Trophoblast cell (in vitro differentiated cells and primary cell): ENCODE data around the gene LZIC. TPM values are rescaled to one million over a fixed set of nuclear protein-coding genes. Genes with fewer than 3 reads are reported as not detected.

Experiments used
- DNase-seq, 2 donors: peaks; one replicate each; pipeline ENCODE4 v3.0.0-alpha.2; 2016
- H2AFZ ChIP-seq: 2 replicates; pipeline ENCODE4 v1.6.1; 2013; ENCODE audit warnings: low read length, moderate library complexity, mild to moderate bottlenecking; ENCODE audit not compliant: insufficient read depth, poor library complexity
- H2AK5ac ChIP-seq: 2 replicates; pipeline ENCODE4 v1.6.1; 2013; ENCODE audit warnings: mild to moderate bottlenecking, low read length
- H2BK120ac ChIP-seq: 2 replicates; pipeline ENCODE4 v1.6.1; 2013; ENCODE audit warnings: low read length, mild to moderate bottlenecking, moderate library complexity; ENCODE audit not compliant: insufficient read depth, poor library complexity
- H2BK12ac ChIP-seq: 2 replicates; pipeline ENCODE4 v1.6.1; 2013; ENCODE audit warnings: mild to moderate bottlenecking, low read length, moderate library complexity
- H2BK5ac ChIP-seq: 2 replicates; pipeline ENCODE4 v1.6.1; 2013; ENCODE audit warnings: low read length, low read depth, moderate library complexity, mild to moderate bottlenecking; ENCODE audit not compliant: poor library complexity
- H3K14ac ChIP-seq: 2 replicates; pipeline ENCODE4 v1.6.1; 2013; ENCODE audit warnings: mild to moderate bottlenecking, low read length
- H3K18ac ChIP-seq: 2 replicates; pipeline ENCODE4 v1.6.1; 2013; ENCODE audit warnings: mild to moderate bottlenecking, low read length
- H3K23ac ChIP-seq: 2 replicates; pipeline ENCODE4 v1.6.1; 2013; ENCODE audit warnings: low read length
- H3K27ac ChIP-seq: 2 replicates; pipeline ENCODE4 v1.5.1; 2013; ENCODE audit warnings: low read depth, mild to moderate bottlenecking, inconsistent platforms, low read length, moderate library complexity
- H3K27me3 ChIP-seq: 2 replicates; pipeline ENCODE4 v1.6.1; 2013; ENCODE audit warnings: inconsistent platforms, mild to moderate bottlenecking, low read length, moderate library complexity; ENCODE audit not compliant: insufficient read depth
- H3K36me3 ChIP-seq, 2 experiments: 1 replicate in 1 of 2; 2 replicates in 1 of 2; pipeline ENCODE4 v1.6.1; 2013; ENCODE audit warnings: low read length in 2 of 2, mild to moderate bottlenecking in 2 of 2, moderate library complexity in 1 of 2; ENCODE audit not compliant: insufficient read depth in 2 of 2, control insufficient read depth in 1 of 2
- H3K4ac ChIP-seq: 2 replicates; pipeline ENCODE4 v1.6.1; 2013; ENCODE audit warnings: low read depth, mild to moderate bottlenecking, low read length, moderate library complexity
- H3K4me1 ChIP-seq, 2 experiments: 1 replicate in 1 of 2; 2 replicates in 1 of 2; pipeline ENCODE4 v1.6.1; 2013; ENCODE audit warnings: low read length in 2 of 2, mild to moderate bottlenecking in 2 of 2, moderate library complexity in 1 of 2; ENCODE audit not compliant: insufficient read depth in 2 of 2, control insufficient read depth in 1 of 2
- H3K4me2 ChIP-seq: 2 replicates; pipeline ENCODE4 v1.6.1; 2013; ENCODE audit warnings: inconsistent platforms, mild to moderate bottlenecking, low read length, moderate library complexity
- H3K4me3 ChIP-seq: 2 replicates; pipeline ENCODE4 v1.5.1; 2013; ENCODE audit warnings: mild to moderate bottlenecking, low read depth, low read length, inconsistent platforms
- H3K79me1 ChIP-seq: one replicate; pipeline ENCODE4 v1.6.1; 2013; ENCODE audit warnings: low read length
- H3K79me2 ChIP-seq: 2 replicates; pipeline ENCODE4 v1.6.1; 2013; ENCODE audit warnings: low read length, mild to moderate bottlenecking; ENCODE audit not compliant: control insufficient read depth, insufficient read depth, poor library complexity
- H3K9ac ChIP-seq: 2 replicates; pipeline ENCODE4 v1.6.1; 2013; ENCODE audit warnings: mild to moderate bottlenecking, low read length
- H3K9me3 ChIP-seq: 2 replicates; pipeline ENCODE4 v1.6.1; 2013; ENCODE audit warnings: low read depth, mild to moderate bottlenecking, control low read depth, inconsistent platforms, low read length; ENCODE audit not compliant: insufficient read depth
- H4K12ac ChIP-seq: 2 replicates; pipeline ENCODE4 v1.6.1; 2013; ENCODE audit warnings: low read depth, mild to moderate bottlenecking, low read length, moderate library complexity
- H4K8ac ChIP-seq: 2 replicates; pipeline ENCODE4 v1.6.1; 2013; ENCODE audit warnings: low read depth, mild to moderate bottlenecking, low read length, moderate library complexity
- H4K91ac ChIP-seq: one replicate; pipeline ENCODE4 v1.6.1; 2013; ENCODE audit warnings: low read depth, mild to moderate bottlenecking, low read length, moderate library complexity
- WGBS: extraction: QIAGEN DNeasy Blood & Tissue Kit; methylation state at CpG from one replicate; pipeline ENCODE4 v1.1.7; 2013; ENCODE audit warnings: missing lambda C conversion rate; ENCODE audit not compliant: insufficient read length, insufficient coverage; ENCODE audit errors: extremely low coverage; 5-methylcytosine and 5-hydroxymethylcytosine counted together
- polyA plus RNA-seq: library from polyadenylated mRNA; stranded (reverse); fragments of 200-250 nt; gene quantifications from 2 replicates; pipeline ENCODE4 v1.2.3, GENCODE V29; 2013

The LZIC gene
- 20.1 and 20.9 TPM in 2 replicates for polyA plus RNA-seq

GRCh38 chr1:9942939-9943788, at the start of gene LZIC, which contains the start of gene NMNAT1:
LZIC (minus strand) TSS chr1:9943391; CDS start chr1:9936619, 6,772 bp downstream.
NMNAT1 (plus strand) TSS chr1:9943475; CDS start chr1:9972074, 28,599 bp downstream.
- no peak within 1 kb of the TSS for H2AK5ac ChIP-seq
- H3K23ac ChIP-seq = no peak within 1 kb of the TSS
- H2BK5ac ChIP-seq = peak within 1 kb of the TSS; percentile 65
- peaks cover 3% of the 10 kb centered on the region for H3K79me1 ChIP-seq
- no peaks in the 10 kb centered on the region for H3K9me3 ChIP-seq
- H3K4me3 ChIP-seq = peak within 1 kb of the TSS; percentile 80
- H4K12ac ChIP-seq = peak within 1 kb of the TSS; percentile 76
- peak within 1 kb of the TSS; percentile 60 for H3K4ac ChIP-seq
- peaks cover 2 to 6% of the 10 kb centered on the region in 2 experiments for H3K36me3 ChIP-seq
- H3K4me2 ChIP-seq = peak within 1 kb of the TSS; percentile 76
- H3K4me1 ChIP-seq = no peaks in the 10 kb centered on the region
- H4K8ac ChIP-seq = peak within 1 kb of the TSS; percentile 88
- H3K27ac ChIP-seq = peak within 1 kb of the TSS; percentile 69
- H2BK120ac ChIP-seq = peak within 1 kb of the TSS; percentile 11
- peak within 1 kb of the TSS; percentile 69 for H3K14ac ChIP-seq
- WGBS = no CpG with 5 or more reads among the region's 53 CpGs
- peak within 1 kb of the TSS; percentile 59 for H4K91ac ChIP-seq
- DNase-seq = peak; percentile 92 to 96
- no peak within 1 kb of the TSS for H2BK12ac ChIP-seq
- H3K18ac ChIP-seq = peak within 1 kb of the TSS; percentile 52
- peak within 1 kb of the TSS; percentile 87 for H2AFZ ChIP-seq
- peaks cover 2% of the 10 kb centered on the region for H3K79me2 ChIP-seq
- peak within 1 kb of the TSS; percentile 88 for H3K9ac ChIP-seq
- H3K27me3 ChIP-seq = no peaks in the 10 kb centered on the region

GRCh38 chr1:9992910-9993309, 49.7 kb upstream of the LZIC start:
- Histone ChIP-seq H4K8ac (no peak overlapping the region), H3K27ac (no peak overlapping the region), H3K18ac (no peak overlapping the region), H3K4ac (no peak overlapping the region), H4K12ac (no peak overlapping the region), H4K91ac (no peak overlapping the region), H3K79me1 (no peaks in the 10 kb centered on the region), H3K9me3 (peaks cover 4% of the 10 kb centered on the region), H2AK5ac (no peak overlapping the region), H3K4me2 (no peak overlapping the region), H3K79me2 (no peaks in the 10 kb centered on the region), H3K9ac (no peak overlapping the region), H3K27me3 (peaks cover 17% of the 10 kb centered on the region), H3K23ac (no peak overlapping the region), H3K14ac (no peak overlapping the region), H3K4me3 (no peak overlapping the region), H2BK12ac (no peak overlapping the region), H3K36me3 (no peaks in the 10 kb centered on the region), H2AFZ (no peak overlapping the region), H2BK5ac (no peak overlapping the region), H3K4me1 (peaks cover 0 to 7% of the 10 kb centered on the region in 2 experiments), H2BK120ac (no peak overlapping the region)
- WGBS = no CpG with 5 or more reads among the region's 5 CpGs
- no peak for DNase-seq

GRCh38 chr1:9990944-9991343, 47.8 kb upstream of the LZIC start:
- Histone ChIP-seq H2BK5ac (no peak overlapping the region), H3K36me3 (no peaks in the 10 kb centered on the region), H3K79me2 (no peaks in the 10 kb centered on the region), H3K4me1 (no peaks in the 10 kb centered on the region), H3K4me3 (no peak overlapping the region), H2AFZ (no peak overlapping the region), H2BK12ac (no peak overlapping the region), H3K9ac (no peak overlapping the region), H2BK120ac (no peak overlapping the region), H3K27me3 (no peaks in the 10 kb centered on the region), H3K14ac (no peak overlapping the region), H4K91ac (no peak overlapping the region), H3K23ac (no peak overlapping the region), H4K8ac (no peak overlapping the region), H3K9me3 (no peaks in the 10 kb centered on the region), H3K79me1 (no peaks in the 10 kb centered on the region), H2AK5ac (no peak overlapping the region), H3K27ac (no peak overlapping the region), H3K4me2 (no peak overlapping the region), H4K12ac (no peak overlapping the region), H3K4ac (no peak overlapping the region), H3K18ac (no peak overlapping the region)
- WGBS = no CpG with 5 or more reads among the region's 2 CpGs
- DNase-seq = no peak

- no peak overlapping the region for H2AK5ac ChIP-seq
- no CpG with 5 or more reads among the region's 5 CpGs for WGBS
- no peak overlapping the region for H3K4ac ChIP-seq
- no peak overlapping the region for H4K12ac ChIP-seq
- H3K23ac ChIP-seq = no peak overlapping the region
- H3K18ac ChIP-seq = no peak overlapping the region
- no peak overlapping the region for H3K4me2 ChIP-seq
- H3K79me1 ChIP-seq = no peaks in the 10 kb centered on the region
- H3K9ac ChIP-seq = no peak overlapping the region
- no peak overlapping the region for H3K4me3 ChIP-seq
- no peak overlapping the region for H2BK12ac ChIP-seq
- no peaks in the 10 kb centered on the region for H3K4me1 ChIP-seq
- no peaks in the 10 kb centered on the region for H3K79me2 ChIP-seq
- no peaks in the 10 kb centered on the region for H3K27me3 ChIP-seq
- no peak overlapping the region for H3K14ac ChIP-seq
- no peak overlapping the region for H4K91ac ChIP-seq
- no peak overlapping the region for H2BK5ac ChIP-seq
- no peaks in the 10 kb centered on the region for H3K36me3 ChIP-seq
- no peak overlapping the region for H4K8ac ChIP-seq
- no peaks in the 10 kb centered on the region for H3K9me3 ChIP-seq
- no peak overlapping the region for H2AFZ ChIP-seq
- H3K27ac ChIP-seq = no peak overlapping the region
- no peak overlapping the region for H2BK120ac ChIP-seq
- DNase-seq = no peak
Observed at GRCh38 chr1:9989773-9990172, 46.6 kb upstream of the LZIC start.
